Sigmoid colon (tissue), 7 donors: ENCODE results near the gene RAPGEF2. TPM values are rescaled to one million over a fixed set of nuclear protein-coding genes. Genes with fewer than 3 reads are reported as not detected.

Experiments used
- DNase-seq: peaks from one replicate; pipeline ENCODE4 v3.0.0-alpha.2; 2019
- H3K27ac ChIP-seq, 4 donors: fragments of 200-600 bp; sonication (generic); one replicate each; pipeline ENCODE4 v1.5.1; 2016 to 2019; ENCODE audit warnings: mild to moderate bottlenecking in 1 of 4
- H3K27me3 ChIP-seq, 3 donors: fragments of 200-600 bp; sonication (generic); one replicate each; pipeline ENCODE4 v1.5.1; 2019; ENCODE audit warnings: mild to moderate bottlenecking in 1 of 3
- H3K36me3 ChIP-seq, 4 donors: fragments of 200-600 bp; sonication (generic); one replicate each; pipeline ENCODE4 v1.5.1; 2016 to 2019
- H3K4me1 ChIP-seq, 4 donors: fragments of 200-600 bp; sonication (generic); one replicate each; pipeline ENCODE4 v1.5.1; 2017 to 2019
- H3K4me3 ChIP-seq, 4 donors: fragments of 200-600 bp; sonication (generic); one replicate each; pipeline ENCODE4 v1.5.1; 2017 to 2019; ENCODE audit warnings: mild to moderate bottlenecking in 2 of 4, moderate library complexity in 1 of 4
- H3K9me3 ChIP-seq, 4 donors: fragments of 200-600 bp in 3 of 4; sonication (generic) in 3 of 4; one replicate each; pipeline versions ENCODE4 v1.5.1 to v1.6.1; 2013 to 2019
- CTCF ChIP-seq, 4 experiments: fragments of 450-650 bp in 3 of 4; fragments of 200-600 bp in 1 of 4; IDR thresholded peaks; one replicate each; pipeline ENCODE4 v1.5.1; 2016 to 2019; ENCODE audit warnings: antibody characterized with exemption in 4 of 4, mild to moderate bottlenecking in 3 of 4, moderate library complexity in 2 of 4
- EP300 ChIP-seq, 4 donors: sonication (generic); formaldehyde crosslinking; IDR thresholded peaks; one replicate each; pipeline ENCODE4 v1.6.1; 2017; ENCODE audit warnings: antibody characterized with exemption in 4 of 4
- POLR2A ChIP-seq, 2 donors: fragments of 450-650 bp; IDR thresholded peaks; one replicate each; pipeline ENCODE4 v1.6.1; 2016; ENCODE audit warnings: antibody characterized with exemption in 2 of 2, mild to moderate bottlenecking in 2 of 2, moderate library complexity in 2 of 2
- POLR2AphosphoS5 ChIP-seq, 4 donors: sonication (generic); formaldehyde crosslinking; IDR thresholded peaks; one replicate each; pipeline ENCODE4 v1.6.1; 2017; ENCODE audit warnings: antibody characterized with exemption in 4 of 4
- WGBS, 2 donors: extraction: QIAGEN DNeasy Blood & Tissue Kit; methylation state at CpG; one replicate each; pipeline ENCODE4 v1.1.7; 2013; 5-methylcytosine and 5-hydroxymethylcytosine counted together
- intact Hi-C: fragments of 100-400 bp; cut with DNase I; formaldehyde crosslinking; loops from one replicate; pipeline ENCODE4 v1.15.1; 2023
- polyA plus RNA-seq, 3 donors: library from polyadenylated mRNA; stranded (reverse); fragments of 200-250 nt; gene quantifications; one replicate each; pipeline ENCODE4 v1.2.3, GENCODE V29; 2013
- total RNA-seq, 4 donors: library from RNA; depleted of rRNA; stranded (reverse); fragments of >200 nt; gene quantifications; one replicate each; pipeline ENCODE4 v1.1.0, GENCODE V29; 2016
- donor health status: healthy with polysubstance abuse.
- donor health status: Bipolar disorder and iron deficiency.
- donor health status: healthy.

The RAPGEF2 gene
- total and polyA plus RNA-seq, 7 donors: 7.8 to 63.1 (median 34.2) TPM

DNA sequence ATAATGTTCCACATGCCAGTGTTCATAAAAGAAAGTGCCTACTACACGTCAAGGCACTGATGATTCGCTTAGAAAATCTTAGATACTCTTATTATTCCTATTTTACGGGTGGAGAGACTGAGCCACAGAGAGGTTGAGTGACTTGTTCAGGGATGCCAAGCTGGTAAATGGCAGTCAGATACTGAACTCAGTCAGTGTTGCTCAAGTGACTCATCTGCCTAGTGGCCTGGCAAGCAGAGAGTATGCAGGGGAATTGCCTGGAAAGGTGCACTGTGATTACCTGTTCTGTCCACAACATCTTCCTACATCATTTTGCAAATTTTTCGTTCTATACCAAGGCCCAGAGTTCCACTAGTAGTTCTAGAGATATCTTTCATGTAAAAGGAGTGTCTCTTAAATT, 68.4 kb downstream of the RAPGEF2 start:
- 83 to 89% methylated on average over 4 of the region's 4 CpGs for WGBS, 2 donors
- intact Hi-C loops: no loop called here
- H3K4me1 ChIP-seq: peaks cover 0 to 56% (median 45%) of the 10 kb centered on the region in 4 donors

GRCh38 chr4:159173886-159174285, 71.0 kb downstream of the RAPGEF2 start:
- no peaks in the 10 kb centered on the region for H3K9me3 ChIP-seq
- no peak overlapping the region for H3K4me3 ChIP-seq
- peaks cover 0 to 66% (median 52%) of the 10 kb centered on the region in 4 donors for H3K4me1 ChIP-seq
- TF ChIP-seq POLR2A (IDR thresholded peaks at IDR 0.05): no peak
- TF ChIP-seq POLR2AphosphoS5 (IDR thresholded peaks at IDR 0.05): no peak
- no peak for TF ChIP-seq CTCF (IDR thresholded peaks at IDR 0.05)
- no peak for TF ChIP-seq EP300 (IDR thresholded peaks at IDR 0.05)
- H3K27me3 ChIP-seq: no peaks in the 10 kb centered on the region
- H3K27ac ChIP-seq: peak overlapping the region; percentile 19 to 80 (median 59)
- intact Hi-C loops: no loop called here
- DNase-seq: no peak
- H3K36me3 ChIP-seq: no peaks in the 10 kb centered on the region
- WGBS, 2 donors: 79 to 86% methylated on average over 4 of the region's 4 CpGs

More for the DNA sequence above, 68.4 kb downstream of the RAPGEF2 start:
- Histone ChIP-seq H3K9me3 (no peaks in the 10 kb centered on the region), H3K4me3 (no peak overlapping the region), H3K27me3 (no peaks in the 10 kb centered on the region), H3K36me3 (no peaks in the 10 kb centered on the region), H3K27ac (no peak overlapping the region)
- DNase-seq: no peak
- no peak for TF ChIP-seq POLR2A (IDR thresholded peaks at IDR 0.05)
- TF ChIP-seq POLR2AphosphoS5 (IDR thresholded peaks at IDR 0.05): no peak
- no peak for TF ChIP-seq EP300 (IDR thresholded peaks at IDR 0.05)
- no peak for TF ChIP-seq CTCF (IDR thresholded peaks at IDR 0.05)

- Histone ChIP-seq H3K4me3 (no peak overlapping the region), H3K4me1 (peaks cover 0 to 74% (median 58%) of the 10 kb centered on the region in 4 donors), H3K9me3 (no peaks in the 10 kb centered on the region), H3K27me3 (no peaks in the 10 kb centered on the region), H3K27ac (peak overlapping the region in 3 of 4 donors; percentile 55 to 80 (median 63)), H3K36me3 (no peaks in the 10 kb centered on the region)
- no peak for DNase-seq
- TF ChIP-seq EP300 (IDR thresholded peaks at IDR 0.05) (no peak), CTCF (IDR thresholded peaks at IDR 0.05) (no peak), POLR2AphosphoS5 (IDR thresholded peaks at IDR 0.05) (no peak), POLR2A (IDR thresholded peaks at IDR 0.05) (no peak)
- WGBS, 2 donors: 78 to 84% methylated on average over 2 of the region's 2 CpGs
- intact Hi-C loops: loop anchor here (1.0 to 5.0 kb wide), 3 partner anchors 71 to 317 kb away; partner anchors contain the start of gene RAPGEF2
These were observed 71.8 kb downstream of the RAPGEF2 start for GRCh38 chr4:159174645-159175084.

GRCh38 chr4:159175085-159175988, 72.5 kb downstream of the RAPGEF2 start:
- H3K27ac ChIP-seq: peak overlapping the region; percentile 51 to 80 (median 59)
- 17 to 24% methylated on average over 14 of the region's 14 CpGs for WGBS, 2 donors
- intact Hi-C loops: loop anchor here (1.0 to 5.0 kb wide), 3 partner anchors 72 to 318 kb away; partner anchors contain the start of gene RAPGEF2
- H3K4me1 ChIP-seq: peaks cover 0 to 81% (median 65%) of the 10 kb centered on the region in 4 donors
- peak; percentile 80 for DNase-seq
- H3K36me3 ChIP-seq: no peaks in the 10 kb centered on the region
- no peaks in the 10 kb centered on the region for H3K9me3 ChIP-seq
- H3K27me3 ChIP-seq: no peaks in the 10 kb centered on the region
- TF ChIP-seq POLR2A (IDR thresholded peaks at IDR 0.05) (no peak), EP300 (IDR thresholded peaks at IDR 0.05) (peak in 1 of 4 donors; percentile 34), POLR2AphosphoS5 (IDR thresholded peaks at IDR 0.05) (peak in 2 of 4 donors; percentile 20 to 33), CTCF (IDR thresholded peaks at IDR 0.05) (peak; percentile 78 to 86 (median 85))
- H3K4me3 ChIP-seq: peak overlapping the region in 2 of 4 donors; percentile 19 to 20
